ENCODE results near the gene SIRT4.

- TF ChIP-seq TARDBP (IDR thresholded peaks at IDR 0.05) (no peak), CTBP1 (IDR thresholded peaks at IDR 0.05; ENCODE audit: borderline replicate concordance) (no peak), L3MBTL2 (conservative IDR thresholded peaks at IDR 0.05) (no peak), ARNT (IDR thresholded peaks at IDR 0.05) (no peak), SP1 (IDR thresholded peaks at IDR 0.05) (no peak), BHLHE40 (IDR thresholded peaks at IDR 0.05; ENCODE audit: borderline replicate concordance) (no peak), ELF4 (IDR thresholded peaks at IDR 0.05) (no peak), SUZ12 (IDR thresholded peaks at IDR 0.05) (no peak), ZNF384 (IDR thresholded peaks at IDR 0.05) (no peak), FOXM1 (IDR thresholded peaks at IDR 0.05; ENCODE audit: borderline replicate concordance) (no peak), LEF1 (IDR thresholded peaks at IDR 0.05; ENCODE audit: borderline replicate concordance) (no peak)
Measured at GRCh38 chr12:120357104-120357503, 55.0 kb downstream of the SIRT4 start.

Data from HEK293T (cell line).